Esophagus (tissue), 2 donors: ENCODE results near the gene CFD. TPM values are rescaled to one million over a fixed set of nuclear protein-coding genes. Genes with fewer than 3 reads are reported as not detected.

Experiments used
- H3K27ac ChIP-seq, 2 donors: one replicate each; pipeline ENCODE4 v1.5.1; 2013; ENCODE audit warnings: low read depth in 2 of 2, mild to moderate bottlenecking in 2 of 2, inconsistent platforms in 1 of 2, low read length in 1 of 2, moderate library complexity in 1 of 2
- H3K27me3 ChIP-seq, 2 donors: one replicate each; pipeline ENCODE4 v1.6.1; 2013; ENCODE audit warnings: low read length in 2 of 2, control low read depth in 1 of 2, mild to moderate bottlenecking in 1 of 2; ENCODE audit not compliant: insufficient read depth in 2 of 2, control insufficient read depth in 1 of 2
- H3K36me3 ChIP-seq, 2 donors: one replicate each; pipeline ENCODE4 v1.6.1; 2013; ENCODE audit warnings: low read length in 1 of 2; ENCODE audit not compliant: control insufficient read depth in 2 of 2, insufficient read depth in 2 of 2
- H3K4me1 ChIP-seq, 2 donors: one replicate each; pipeline ENCODE4 v1.6.1; 2013; ENCODE audit warnings: low read length in 1 of 2; ENCODE audit not compliant: control insufficient read depth in 2 of 2, insufficient read depth in 2 of 2
- H3K4me3 ChIP-seq, 2 donors: one replicate each; pipeline ENCODE4 v1.5.1; 2013; ENCODE audit warnings: low read length in 2 of 2, mild to moderate bottlenecking in 2 of 2, low read depth in 1 of 2, moderate library complexity in 1 of 2
- H3K9me3 ChIP-seq, 2 donors: one replicate each; pipeline ENCODE4 v1.6.1; 2013; ENCODE audit warnings: mild to moderate bottlenecking in 2 of 2, low read depth in 1 of 2, low read length in 1 of 2, moderate library complexity in 1 of 2; ENCODE audit not compliant: control insufficient read depth in 2 of 2, insufficient read depth in 1 of 2
- WGBS, 2 donors: extraction: QIAGEN DNeasy Blood & Tissue Kit; methylation state at CpG; one replicate each; pipeline ENCODE4 v1.1.7; 2013; 5-methylcytosine and 5-hydroxymethylcytosine counted together
- polyA plus RNA-seq, 2 donors: library from polyadenylated mRNA; stranded (reverse); fragments of 200-250 nt; gene quantifications; one replicate each; pipeline ENCODE4 v1.2.3, GENCODE V29; 2013
- donor health status: healthy with polysubstance abuse.
- donor health status: Bipolar disorder and iron deficiency.

Gene CFD
- polyA plus RNA-seq, 2 donors, result 32.6 to 95.2 TPM

GRCh38 chr19:900302-901111 is 41.0 kb downstream of the CFD start:
- 78 to 83% methylated on average over 26 to 30 of the region's 30 CpGs for WGBS, 2 donors
- Histone ChIP-seq H3K36me3 (peaks cover 6 to 20% of the 10 kb centered on the region in 2 donors), H3K27me3 (no peaks in the 10 kb centered on the region)

GRCh38 chr19:901216-902092 is 42.0 kb downstream of the CFD start:
- H3K9me3 ChIP-seq, result no peaks in the 10 kb centered on the region
- H3K4me3 ChIP-seq, result no peak overlapping the region
- peaks cover 6 to 20% of the 10 kb centered on the region in 2 donors for H3K36me3 ChIP-seq
- no peaks in the 10 kb centered on the region for H3K27me3 ChIP-seq
- H3K27ac ChIP-seq, result no peak overlapping the region
- 93 to 95% methylated on average over 25 to 27 of the region's 27 CpGs for WGBS, 2 donors
- peaks cover 2 to 3% of the 10 kb centered on the region in 2 donors for H3K4me1 ChIP-seq

More at GRCh38 chr19:900302-901111, 41.0 kb downstream of the CFD start:
- Histone ChIP-seq H3K4me1 (peaks cover 2 to 3% of the 10 kb centered on the region in 2 donors), H3K9me3 (no peaks in the 10 kb centered on the region), H3K4me3 (no peak overlapping the region), H3K27ac (no peak overlapping the region)

DNA sequence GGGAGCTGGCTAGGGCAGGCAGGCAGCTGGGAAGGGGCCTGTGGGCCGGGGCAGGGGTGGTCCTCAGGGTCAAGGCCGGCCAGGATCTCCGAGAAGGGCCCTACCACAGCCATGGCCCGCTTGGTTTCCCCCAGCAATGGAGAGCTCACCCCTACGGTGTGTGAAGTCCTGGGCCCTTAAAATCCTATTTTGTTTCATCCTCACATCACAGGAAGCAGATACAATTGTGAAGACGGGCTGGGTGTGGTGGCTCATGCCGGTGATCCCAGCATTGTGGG is 42.6 kb downstream of the CFD start:
- 87 to 93% methylated on average over 7 of the region's 7 CpGs for WGBS, 2 donors
- H3K27me3 ChIP-seq, result no peaks in the 10 kb centered on the region
- H3K9me3 ChIP-seq, result no peaks in the 10 kb centered on the region
- H3K27ac ChIP-seq, result no peak overlapping the region
- peaks cover 2 to 3% of the 10 kb centered on the region in 2 donors for H3K4me1 ChIP-seq
- peaks cover 6 to 20% of the 10 kb centered on the region in 2 donors for H3K36me3 ChIP-seq
- no peak overlapping the region for H3K4me3 ChIP-seq

DNA sequence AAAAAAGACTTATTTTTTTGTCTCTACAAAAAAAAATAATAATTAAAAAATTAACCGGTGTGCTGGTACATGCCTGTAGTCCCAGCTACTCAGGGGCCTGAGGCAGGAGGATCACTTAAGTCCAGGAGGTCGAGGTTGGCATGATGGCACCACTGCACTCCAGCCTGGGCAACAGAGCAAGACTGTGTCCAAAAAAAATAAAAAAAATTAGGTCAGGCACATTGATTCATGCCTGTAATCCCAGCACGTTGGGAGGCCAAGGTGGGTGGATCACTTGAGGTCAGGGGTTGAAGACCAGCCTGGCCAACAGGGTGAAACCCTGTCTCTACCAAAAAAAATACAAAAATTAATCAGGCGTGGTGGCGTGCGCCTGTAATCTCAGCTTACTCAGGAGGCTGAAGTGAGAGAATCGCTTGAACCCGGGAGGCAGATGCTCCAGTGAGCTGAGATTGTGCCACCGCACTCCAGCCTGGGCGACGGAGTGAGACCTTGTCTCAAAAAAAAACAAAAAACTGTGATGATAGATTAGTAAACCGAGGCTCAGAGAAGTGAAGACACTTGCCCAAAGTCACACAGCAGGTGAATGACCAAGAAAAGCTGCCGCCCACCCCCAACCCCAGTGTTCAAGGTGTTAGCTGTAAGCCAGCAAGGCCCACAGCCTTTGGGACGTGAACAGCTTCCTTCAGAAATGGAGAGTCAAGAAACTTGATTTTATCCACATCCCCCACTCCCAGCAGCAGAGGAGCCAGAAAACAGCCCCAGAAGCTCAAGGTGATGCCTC is 43.2 kb downstream of the CFD start:
- Histone ChIP-seq H3K9me3 (no peaks in the 10 kb centered on the region), H3K4me3 (no peak overlapping the region), H3K27me3 (no peaks in the 10 kb centered on the region), H3K36me3 (peaks cover 6 to 16% of the 10 kb centered on the region in 2 donors), H3K27ac (no peak overlapping the region), H3K4me1 (peaks cover 2 to 3% of the 10 kb centered on the region in 2 donors)
- 88 to 91% methylated on average over 14 of the region's 14 CpGs for WGBS, 2 donors

GRCh38 chr19:903266-903797 is 43.9 kb downstream of the CFD start:
- Histone ChIP-seq H3K4me1 (peaks cover 2 to 3% of the 10 kb centered on the region in 2 donors), H3K27ac (peak overlapping the region in 1 of 2 donors; percentile 17), H3K27me3 (no peaks in the 10 kb centered on the region), H3K4me3 (no peak overlapping the region), H3K36me3 (peaks cover 6 to 15% of the 10 kb centered on the region in 2 donors), H3K9me3 (no peaks in the 10 kb centered on the region)
- WGBS, 2 donors, result 51 to 60% methylated on average over 32 of the region's 32 CpGs

GRCh38 chr19:904545-904944 is 45.1 kb downstream of the CFD start:
- H3K27me3 ChIP-seq, result no peaks in the 10 kb centered on the region
- no peaks in the 10 kb centered on the region for H3K9me3 ChIP-seq
- H3K36me3 ChIP-seq, result peaks cover 0 to 8% of the 10 kb centered on the region in 2 donors
- no peak overlapping the region for H3K27ac ChIP-seq
- peaks cover 2 to 8% of the 10 kb centered on the region in 2 donors for H3K4me1 ChIP-seq
- H3K4me3 ChIP-seq, result no peak overlapping the region
- 84 to 88% methylated on average over 8 of the region's 8 CpGs for WGBS, 2 donors

DNA sequence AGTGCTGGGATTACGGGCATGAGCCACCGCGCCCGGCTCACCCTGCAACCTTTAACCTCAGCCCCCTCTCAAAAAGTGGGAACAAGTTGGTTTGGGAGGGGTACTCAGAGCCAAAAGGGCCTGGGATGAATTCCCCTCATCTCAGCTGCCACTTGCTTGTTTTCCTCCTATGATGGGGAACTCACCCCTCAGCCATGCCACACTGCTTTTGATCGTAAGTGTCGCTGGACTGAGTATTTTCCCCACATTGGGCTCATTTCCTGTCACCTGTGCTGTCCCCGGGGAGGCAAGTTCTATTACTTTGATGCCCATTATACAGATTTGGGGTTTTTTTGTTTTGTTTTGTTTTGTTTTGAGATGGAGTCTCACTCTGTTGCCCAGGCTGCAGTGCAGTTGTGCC is 47.0 kb downstream of the CFD start:
- H3K9me3 ChIP-seq, result no peaks in the 10 kb centered on the region
- H3K27me3 ChIP-seq, result no peaks in the 10 kb centered on the region
- peaks cover 2 to 8% of the 10 kb centered on the region in 2 donors for H3K4me1 ChIP-seq
- 94% methylated on average over 7 of the region's 7 CpGs for WGBS, 2 donors
- no peak overlapping the region for H3K27ac ChIP-seq
- H3K36me3 ChIP-seq, result peaks cover 0 to 5% of the 10 kb centered on the region in 2 donors
- H3K4me3 ChIP-seq, result no peak overlapping the region

DNA sequence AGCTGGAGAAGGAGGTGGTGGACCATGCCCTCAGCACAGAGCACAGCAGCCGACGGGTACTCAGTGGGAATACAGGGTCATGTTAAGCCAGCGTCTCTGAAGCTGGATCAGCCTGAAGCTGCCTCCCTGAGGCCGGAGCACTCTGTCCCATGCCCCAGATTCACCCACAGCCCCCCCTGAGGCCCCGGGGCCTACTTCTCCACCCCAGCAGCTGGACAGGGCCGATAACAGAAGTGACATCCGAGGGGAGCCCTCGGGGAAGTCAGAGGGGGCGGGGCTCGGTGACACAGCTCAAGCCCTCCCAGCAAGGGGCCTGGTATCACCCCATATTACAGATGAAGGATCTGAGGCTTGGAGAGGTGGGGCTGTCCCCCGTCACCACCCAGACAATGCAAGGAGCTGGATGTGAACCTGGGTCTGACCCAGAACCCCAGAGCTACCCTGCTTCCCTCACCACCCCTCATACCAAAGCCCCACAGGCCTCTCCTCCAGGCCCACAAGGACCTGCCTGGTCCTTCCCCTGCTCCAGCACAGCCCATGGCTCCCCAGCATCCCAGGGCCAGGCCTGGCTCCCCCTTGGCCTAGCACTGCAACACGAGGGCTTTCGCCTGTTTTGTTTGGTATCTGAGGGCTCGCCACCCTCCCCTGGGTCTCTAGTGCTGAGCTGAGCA is 47.9 kb downstream of the CFD start:
- H3K27me3 ChIP-seq, result no peaks in the 10 kb centered on the region
- 74 to 79% methylated on average over 14 of the region's 14 CpGs for WGBS, 2 donors
- H3K27ac ChIP-seq, result peak overlapping the region in 1 of 2 donors; percentile 38
- peaks cover 2 to 8% of the 10 kb centered on the region in 2 donors for H3K4me1 ChIP-seq
- H3K36me3 ChIP-seq, result peaks cover 0 to 2% of the 10 kb centered on the region in 2 donors
- no peak overlapping the region for H3K4me3 ChIP-seq
- H3K9me3 ChIP-seq, result no peaks in the 10 kb centered on the region
